Measurements from ENCODE around the gene TRPM3.

- no peak for TF ChIP-seq CTCF (IDR thresholded peaks at IDR 0.05)
- no peak for TF ChIP-seq EZH2 (IDR thresholded peaks at IDR 0.05; ENCODE audit: borderline replicate concordance, insufficient read depth, low read depth, low read length, poor library complexity, severe bottlenecking)
Measured at GRCh38 chr9:70542311-70542931, 579.0 kb downstream of the TRPM3 start.
